ENCODE results near the gene PRKCH.

PRKCH gene

DNA sequence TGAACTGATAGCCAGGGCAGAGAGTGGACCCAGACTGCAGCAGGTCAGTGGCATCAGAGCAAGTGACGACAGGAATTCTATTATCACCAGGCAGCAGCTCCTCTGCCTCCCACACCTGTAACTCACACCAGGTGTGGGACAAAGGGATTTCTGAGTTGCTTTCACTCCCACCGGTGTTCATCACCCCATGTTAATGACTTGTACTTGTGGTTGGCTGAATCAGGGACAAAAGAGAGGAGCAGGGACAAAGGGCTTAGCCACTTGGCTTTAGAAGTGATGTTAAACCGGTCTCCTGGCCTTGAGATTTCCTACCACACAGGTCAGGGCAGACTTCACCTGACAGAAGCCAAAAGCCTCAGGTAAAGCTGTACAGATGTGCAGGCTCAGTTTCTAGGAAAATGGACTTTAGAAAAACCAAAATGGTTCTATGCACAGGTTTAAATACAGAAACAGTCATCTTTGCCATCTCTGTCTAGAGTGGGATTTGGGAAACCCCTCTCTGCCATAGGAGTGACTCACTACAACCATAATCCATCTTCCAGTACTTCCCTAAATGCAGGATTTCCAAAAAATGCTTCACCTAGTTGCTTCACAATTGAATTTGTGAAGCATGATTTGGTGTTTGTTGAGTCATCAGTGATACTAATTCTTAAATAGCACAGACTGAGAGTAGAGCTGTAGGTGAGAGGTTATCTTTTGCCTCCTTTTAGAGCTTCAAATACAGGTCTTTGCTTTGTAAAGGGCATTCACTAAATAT, 158.5 kb downstream of the PRKCH start:
- H3K4me3 ChIP-seq (ENCODE audit: low read length) = no peak overlapping the region
- TF ChIP-seq, protein P1, sequence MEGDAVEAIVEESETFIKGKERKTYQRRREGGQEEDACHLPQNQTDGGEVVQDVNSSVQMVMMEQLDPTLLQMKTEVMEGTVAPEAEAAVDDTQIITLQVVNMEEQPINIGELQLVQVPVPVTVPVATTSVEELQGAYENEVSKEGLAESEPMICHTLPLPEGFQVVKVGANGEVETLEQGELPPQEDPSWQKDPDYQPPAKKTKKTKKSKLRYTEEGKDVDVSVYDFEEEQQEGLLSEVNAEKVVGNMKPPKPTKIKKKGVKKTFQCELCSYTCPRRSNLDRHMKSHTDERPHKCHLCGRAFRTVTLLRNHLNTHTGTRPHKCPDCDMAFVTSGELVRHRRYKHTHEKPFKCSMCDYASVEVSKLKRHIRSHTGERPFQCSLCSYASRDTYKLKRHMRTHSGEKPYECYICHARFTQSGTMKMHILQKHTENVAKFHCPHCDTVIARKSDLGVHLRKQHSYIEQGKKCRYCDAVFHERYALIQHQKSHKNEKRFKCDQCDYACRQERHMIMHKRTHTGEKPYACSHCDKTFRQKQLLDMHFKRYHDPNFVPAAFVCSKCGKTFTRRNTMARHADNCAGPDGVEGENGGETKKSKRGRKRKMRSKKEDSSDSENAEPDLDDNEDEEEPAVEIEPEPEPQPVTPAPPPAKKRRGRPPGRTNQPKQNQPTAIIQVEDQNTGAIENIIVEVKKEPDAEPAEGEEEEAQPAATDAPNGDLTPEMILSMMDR (IDR thresholded peaks at IDR 0.05; ENCODE audit: insufficient read depth, low read depth, low read length, missing control alignments) = no peak
- peak; percentile 78 for DNase-seq (ENCODE audit: low read depth)

DNA sequence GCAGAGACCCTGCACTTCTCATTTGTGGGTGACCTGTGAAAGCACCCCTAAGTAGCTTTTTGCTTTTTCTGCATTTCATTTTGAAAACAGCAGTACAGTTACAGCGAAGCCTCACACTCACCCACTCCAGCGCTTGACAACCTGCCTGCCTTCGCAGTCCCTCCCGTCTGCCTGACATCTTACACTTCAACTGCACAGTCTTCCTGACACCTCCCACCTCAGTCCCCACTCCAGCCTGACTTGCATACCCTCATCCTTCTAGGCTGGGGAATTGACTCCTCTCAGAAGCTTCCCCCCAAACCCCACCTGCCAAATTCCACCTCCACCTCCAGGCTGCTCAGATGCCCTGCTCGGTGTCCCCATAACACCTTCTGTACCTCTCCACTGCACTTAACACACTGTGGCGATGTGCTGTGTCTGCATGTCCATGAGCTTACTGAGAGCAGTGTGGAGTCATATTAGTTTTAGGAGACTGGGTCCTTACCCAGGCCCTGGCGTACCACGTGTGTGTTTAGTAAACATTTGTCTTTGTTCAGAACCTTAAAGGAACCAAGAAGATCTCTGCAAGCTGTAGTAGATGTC, 159.4 kb downstream of the PRKCH start:
- DNase-seq (ENCODE audit: low read depth) = no peak
- TF ChIP-seq, protein P1 (IDR thresholded peaks at IDR 0.05; ENCODE audit: insufficient read depth, low read depth, low read length, missing control alignments) = no peak
- H3K4me3 ChIP-seq (ENCODE audit: low read length) = no peak overlapping the region

DNA sequence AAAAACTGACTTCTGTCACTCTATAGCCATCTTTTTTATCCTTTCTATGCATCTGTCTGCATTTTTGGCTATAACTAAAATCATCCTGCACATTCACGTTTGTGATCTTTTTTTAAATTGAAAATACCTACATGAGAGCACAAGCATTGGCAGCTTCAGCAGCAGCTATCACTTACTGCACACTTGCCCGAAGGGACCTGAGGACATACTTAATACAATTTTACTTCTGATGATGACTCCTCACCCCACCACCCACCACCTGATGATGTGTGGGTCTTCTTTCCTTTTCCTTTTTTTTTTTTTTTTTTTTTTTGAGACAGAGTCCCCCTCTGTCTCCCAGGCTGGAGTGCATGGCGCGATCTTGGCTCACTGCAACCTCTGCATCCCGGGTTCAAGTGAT, 160.3 kb downstream of the PRKCH start:
- TF ChIP-seq, protein P1 (IDR thresholded peaks at IDR 0.05; ENCODE audit: insufficient read depth, low read depth, low read length, missing control alignments) = no peak
- no peak for DNase-seq (ENCODE audit: low read depth)
- no peak overlapping the region for H3K4me3 ChIP-seq (ENCODE audit: low read length)

DNA sequence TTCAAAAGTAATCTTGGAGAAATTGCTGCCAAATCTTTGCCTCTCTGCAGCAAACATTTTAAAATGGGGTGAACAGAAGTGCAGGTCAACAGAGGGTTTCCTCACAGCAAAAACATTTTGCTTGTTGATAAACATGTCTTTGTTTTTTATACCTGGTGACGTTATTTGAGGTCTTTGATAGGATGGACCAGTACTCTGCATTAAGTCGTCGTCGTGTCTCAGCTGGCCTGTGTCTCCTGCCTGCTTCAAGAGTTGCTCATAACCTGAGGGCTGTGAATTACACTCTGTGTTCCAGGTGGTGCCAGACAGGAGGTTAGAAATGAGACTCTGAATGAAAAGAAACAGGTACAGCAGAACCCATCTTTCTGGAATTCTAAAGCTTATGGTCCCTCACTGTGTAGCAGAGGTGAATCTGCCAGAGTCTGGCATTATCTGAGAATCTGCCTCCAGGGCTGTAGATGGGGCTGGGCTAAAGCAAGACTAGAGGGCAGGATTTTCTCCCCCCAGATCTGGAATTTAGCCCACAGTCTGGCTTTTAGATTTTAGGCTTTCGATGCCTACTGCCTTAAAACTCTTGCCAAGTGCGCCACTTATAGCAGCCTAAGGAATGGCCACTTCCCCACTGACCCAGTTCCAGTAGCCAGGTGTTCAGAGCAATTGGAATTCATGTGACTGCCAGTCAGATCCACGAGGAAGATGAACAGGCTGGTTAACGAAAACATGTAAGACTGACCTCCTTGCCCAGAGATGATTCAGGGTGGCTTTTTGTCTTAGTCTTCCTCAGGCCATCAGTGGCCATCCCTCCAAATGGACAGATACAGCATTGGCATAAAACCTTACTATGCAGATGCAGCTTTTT, 161.2 kb downstream of the PRKCH start:
- H3K4me3 ChIP-seq (ENCODE audit: low read length) = no peak overlapping the region
- TF ChIP-seq, protein P1 (IDR thresholded peaks at IDR 0.05; ENCODE audit: insufficient read depth, low read depth, low read length, missing control alignments) = no peak

DNA sequence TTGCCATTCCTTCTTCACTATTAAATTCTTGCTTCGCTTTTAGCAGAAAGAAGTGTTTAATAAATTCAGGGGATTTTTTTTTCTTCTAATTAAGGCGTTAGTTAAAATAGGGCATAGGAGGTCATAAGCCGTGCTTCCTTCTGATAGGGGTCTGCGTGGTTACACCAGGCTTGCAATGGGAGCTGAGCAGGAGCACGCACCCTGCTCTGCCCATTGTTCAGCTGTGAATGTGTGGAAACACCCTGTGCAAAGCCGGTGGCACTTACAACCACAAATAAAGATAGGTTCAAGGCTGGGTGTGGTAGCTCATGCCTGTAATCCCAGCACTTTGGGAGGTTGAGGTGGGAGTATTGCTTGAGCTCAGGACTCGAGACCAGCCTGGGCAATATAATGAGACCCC, 162.1 kb downstream of the PRKCH start:
- no peak for DNase-seq (ENCODE audit: low read depth)
- TF ChIP-seq, protein P1 (IDR thresholded peaks at IDR 0.05; ENCODE audit: insufficient read depth, low read depth, low read length, missing control alignments) = no peak
- H3K4me3 ChIP-seq (ENCODE audit: low read length) = no peak overlapping the region

More for the DNA sequence above, 161.2 kb downstream of the PRKCH start:
- DNase-seq (ENCODE audit: low read depth) = peak; percentile 57

DNA sequence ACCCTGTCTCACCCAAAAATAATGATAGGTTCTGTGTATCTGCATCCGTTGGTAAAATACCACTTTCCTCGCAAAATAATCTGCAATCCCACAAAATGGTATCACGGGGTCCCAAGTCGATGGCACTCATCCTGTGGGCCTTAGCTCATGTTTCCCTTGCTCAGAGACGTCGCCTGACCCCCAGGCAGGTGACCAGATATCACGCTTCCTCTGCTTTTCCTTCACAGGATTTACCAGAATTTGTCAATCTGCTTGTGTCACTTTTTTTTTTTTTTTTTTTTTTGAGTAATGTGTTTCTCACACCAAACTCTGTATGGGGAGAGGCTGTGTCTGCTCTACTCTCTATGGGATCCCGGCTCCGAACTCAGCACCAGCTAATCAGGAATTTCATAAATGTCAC, 162.7 kb downstream of the PRKCH start:
- DNase-seq (ENCODE audit: low read depth) = no peak
- H3K4me3 ChIP-seq (ENCODE audit: low read length) = no peak overlapping the region
- TF ChIP-seq, protein P1 (IDR thresholded peaks at IDR 0.05; ENCODE audit: insufficient read depth, low read depth, low read length, missing control alignments) = no peak

Measured in epithelial cell of esophagus (primary cell).